ENCODE results near the gene SCN4A. TPM values are rescaled to one million over a fixed set of nuclear protein-coding genes. Genes with fewer than 3 reads are reported as not detected.
A peak's percentile ranks its signal among the peaks of the same experiment; 100 is the strongest.
"Not testable (repeated sequence)": the region's sequence is repeated elsewhere in the genome, so short reads cannot be mapped to it uniquely, and the experiment has no call there.

The SCN4A gene
- under 0.01 and 0.90 TPM in 2 replicates for total RNA-seq

DNA sequence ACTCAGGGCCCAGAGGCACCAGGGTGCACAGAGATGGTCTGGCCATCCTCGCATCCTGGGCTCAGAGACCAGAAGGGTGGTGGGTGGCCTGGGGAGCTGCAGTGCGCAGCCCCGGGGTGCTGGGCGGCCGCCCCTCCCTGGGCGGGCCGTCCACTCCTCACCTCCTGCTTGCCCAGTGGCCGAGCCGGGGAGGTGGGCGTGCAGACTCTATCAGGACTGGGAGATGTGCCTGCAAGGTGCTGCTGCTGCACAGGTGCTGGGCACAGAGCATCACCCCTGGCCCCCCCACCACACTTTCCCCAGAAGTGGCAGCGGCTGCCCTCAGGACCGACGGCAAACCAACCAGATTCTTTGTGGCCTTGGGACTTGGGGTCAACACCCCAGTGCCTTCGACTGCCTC is at the start of gene SCN4A:
Gene SCN4A, minus strand, starts transcription at position 123 of the 400 bp plus-strand sequence. Its CDS starts 77 bp downstream, at position 46.
- no peaks in the 10 kb centered on the region for H3K36me3 ChIP-seq (ENCODE audit: control insufficient read depth, insufficient read depth, low read length)
- DNase-seq (ENCODE audit: low read depth) (no peak), FAIRE-seq (no peak)
- no peaks in the 10 kb centered on the region for H3K27me3 ChIP-seq (ENCODE audit: control insufficient read depth, insufficient read depth, low read length)
- H3K4me3 ChIP-seq (ENCODE audit: low read depth, low read length) = no peak within 1 kb of the TSS
- TF ChIP-seq, protein P1, sequence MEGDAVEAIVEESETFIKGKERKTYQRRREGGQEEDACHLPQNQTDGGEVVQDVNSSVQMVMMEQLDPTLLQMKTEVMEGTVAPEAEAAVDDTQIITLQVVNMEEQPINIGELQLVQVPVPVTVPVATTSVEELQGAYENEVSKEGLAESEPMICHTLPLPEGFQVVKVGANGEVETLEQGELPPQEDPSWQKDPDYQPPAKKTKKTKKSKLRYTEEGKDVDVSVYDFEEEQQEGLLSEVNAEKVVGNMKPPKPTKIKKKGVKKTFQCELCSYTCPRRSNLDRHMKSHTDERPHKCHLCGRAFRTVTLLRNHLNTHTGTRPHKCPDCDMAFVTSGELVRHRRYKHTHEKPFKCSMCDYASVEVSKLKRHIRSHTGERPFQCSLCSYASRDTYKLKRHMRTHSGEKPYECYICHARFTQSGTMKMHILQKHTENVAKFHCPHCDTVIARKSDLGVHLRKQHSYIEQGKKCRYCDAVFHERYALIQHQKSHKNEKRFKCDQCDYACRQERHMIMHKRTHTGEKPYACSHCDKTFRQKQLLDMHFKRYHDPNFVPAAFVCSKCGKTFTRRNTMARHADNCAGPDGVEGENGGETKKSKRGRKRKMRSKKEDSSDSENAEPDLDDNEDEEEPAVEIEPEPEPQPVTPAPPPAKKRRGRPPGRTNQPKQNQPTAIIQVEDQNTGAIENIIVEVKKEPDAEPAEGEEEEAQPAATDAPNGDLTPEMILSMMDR (IDR thresholded peaks at IDR 0.05; ENCODE audit: insufficient read depth, low read length, severe bottlenecking) = no peak

DNA sequence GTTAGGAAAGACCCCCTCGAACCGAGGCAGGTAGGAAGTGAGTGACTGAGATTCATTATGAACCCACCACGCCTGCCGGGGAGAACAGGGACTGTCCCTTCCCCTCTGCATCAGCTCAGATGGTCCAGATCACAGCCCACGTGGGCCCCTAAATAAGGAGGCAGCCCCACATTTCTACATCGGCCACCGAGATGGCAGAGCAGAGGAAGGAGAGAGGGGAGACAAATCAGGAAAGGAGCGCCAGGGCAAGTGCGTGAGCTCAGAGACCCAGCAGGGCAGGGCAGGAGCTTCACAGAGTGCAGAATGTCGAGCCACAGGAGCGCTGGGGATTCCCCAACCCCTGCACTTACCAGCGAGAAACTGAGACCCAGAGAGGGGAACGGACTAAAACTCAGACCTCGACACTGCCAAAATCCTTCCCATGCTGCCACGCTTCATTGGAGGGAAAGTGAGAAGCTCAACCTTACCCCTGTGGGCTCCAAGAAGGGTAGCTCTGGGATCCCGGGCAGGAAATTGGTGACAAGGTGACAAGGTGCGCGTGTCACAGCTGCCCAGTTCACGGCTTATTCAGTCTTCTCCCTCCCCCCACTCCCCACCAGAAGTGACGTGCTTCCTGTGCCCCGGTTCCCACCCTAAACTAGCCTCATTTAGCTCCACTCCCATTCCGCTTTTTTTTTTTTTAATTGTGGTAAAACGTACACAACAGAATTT is 47.5 kb upstream of the SCN4A start, which contains the start of gene ICAM2:
Gene ICAM2, minus strand, starts transcription at position 578 of the 711 bp plus-strand sequence. CDS start 13,942 bp downstream, outside the sequence.
- DNase-seq (ENCODE audit: low read depth) (no peak), FAIRE-seq (no peak)
- Histone ChIP-seq H3K36me3 (ENCODE audit: control insufficient read depth, insufficient read depth, low read length) (no peaks in the 10 kb centered on the region), H3K4me3 (ENCODE audit: low read depth, low read length) (peak within 1 kb of the TSS; percentile 19), H3K27me3 (ENCODE audit: control insufficient read depth, insufficient read depth, low read length) (no peaks in the 10 kb centered on the region)
- TF ChIP-seq, protein P1 (IDR thresholded peaks at IDR 0.05; ENCODE audit: insufficient read depth, low read length, severe bottlenecking) = no peak

DNA sequence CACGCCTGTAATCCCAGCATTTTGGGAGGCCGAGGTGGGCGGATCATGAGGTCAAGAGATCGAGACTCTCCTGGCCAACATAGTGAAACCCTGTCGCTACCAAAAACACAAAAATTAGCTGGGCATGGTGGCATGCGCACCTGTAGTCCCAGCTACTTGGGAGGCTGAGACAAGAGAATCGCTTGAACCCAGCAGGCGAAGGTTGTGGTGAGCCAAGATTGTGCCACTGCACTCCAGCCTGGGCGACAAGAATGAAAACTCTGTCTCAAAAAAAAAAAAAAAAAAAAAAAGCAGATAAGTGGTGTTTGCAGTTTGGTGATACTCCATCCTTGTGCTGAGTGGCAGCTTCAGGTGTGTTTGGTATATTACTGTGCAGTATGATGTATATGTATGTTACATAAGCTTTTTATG is 46.8 kb upstream of the SCN4A start:
- not testable (repeated sequence) for H3K36me3 ChIP-seq (ENCODE audit: control insufficient read depth, insufficient read depth, low read length)

DNA sequence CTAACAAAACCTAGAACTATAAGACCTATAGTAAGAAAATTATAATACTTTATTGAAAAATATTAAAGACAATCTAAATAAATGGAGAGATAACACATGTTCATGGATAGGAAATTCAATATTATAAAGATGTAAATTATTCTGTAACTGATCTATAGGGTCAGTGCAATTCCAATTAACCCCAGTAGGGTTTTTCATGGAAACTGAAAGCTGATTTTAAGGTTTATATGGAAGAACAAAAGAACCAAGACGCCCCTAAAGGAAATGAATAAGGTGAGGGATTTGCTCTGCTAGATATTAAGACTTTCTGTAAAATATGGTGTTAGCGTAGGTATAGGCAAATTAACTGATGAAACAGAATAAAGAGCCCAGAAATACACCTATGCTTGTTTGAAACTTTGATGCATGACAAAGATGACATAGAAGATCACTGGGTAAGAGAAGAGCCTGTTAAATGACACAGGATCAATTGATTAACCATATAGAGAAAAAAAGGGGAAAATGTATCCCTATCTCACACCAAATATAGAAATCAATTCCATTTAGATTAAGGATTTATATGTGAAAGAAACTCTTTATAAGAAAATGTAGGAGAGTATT is 44.8 kb upstream of the SCN4A start:
- no peak for DNase-seq (ENCODE audit: low read depth)
- TF ChIP-seq, protein P1 (IDR thresholded peaks at IDR 0.05; ENCODE audit: insufficient read depth, low read length, severe bottlenecking) = no peak
- Histone ChIP-seq H3K4me3 (ENCODE audit: low read depth, low read length) (no peak overlapping the region), H3K36me3 (ENCODE audit: control insufficient read depth, insufficient read depth, low read length) (no peaks in the 10 kb centered on the region), H3K27me3 (ENCODE audit: control insufficient read depth, insufficient read depth, low read length) (no peaks in the 10 kb centered on the region)
- FAIRE-seq = no peak

More for the DNA sequence above, 46.8 kb upstream of the SCN4A start:
- DNase-seq (ENCODE audit: low read depth); FAIRE-seq; H3K27me3 ChIP-seq (ENCODE audit: control insufficient read depth, insufficient read depth, low read length); H3K4me3 ChIP-seq (ENCODE audit: low read depth, low read length): not testable (repeated sequence)

DNA sequence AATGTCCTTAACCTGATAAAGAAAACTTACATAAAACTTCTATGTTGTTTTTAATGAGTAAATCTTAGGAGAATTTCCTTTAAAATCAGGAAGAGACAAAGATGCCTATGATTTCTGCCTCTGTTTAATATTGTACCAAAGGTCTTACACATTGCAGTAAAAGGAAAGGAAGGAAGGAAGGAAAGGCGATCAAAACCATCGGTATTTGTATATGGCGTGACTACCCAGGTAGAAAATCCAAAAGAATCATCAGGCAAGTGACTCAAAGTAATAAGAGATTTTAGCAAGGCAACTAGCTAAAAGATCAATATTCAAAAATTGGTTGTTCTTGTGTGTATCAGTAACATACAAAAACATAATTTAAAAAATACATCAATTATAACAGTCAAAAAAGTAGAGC is 44.3 kb upstream of the SCN4A start:
- H3K4me3 ChIP-seq (ENCODE audit: low read depth, low read length) = no peak overlapping the region
- no peak for FAIRE-seq

DNA sequence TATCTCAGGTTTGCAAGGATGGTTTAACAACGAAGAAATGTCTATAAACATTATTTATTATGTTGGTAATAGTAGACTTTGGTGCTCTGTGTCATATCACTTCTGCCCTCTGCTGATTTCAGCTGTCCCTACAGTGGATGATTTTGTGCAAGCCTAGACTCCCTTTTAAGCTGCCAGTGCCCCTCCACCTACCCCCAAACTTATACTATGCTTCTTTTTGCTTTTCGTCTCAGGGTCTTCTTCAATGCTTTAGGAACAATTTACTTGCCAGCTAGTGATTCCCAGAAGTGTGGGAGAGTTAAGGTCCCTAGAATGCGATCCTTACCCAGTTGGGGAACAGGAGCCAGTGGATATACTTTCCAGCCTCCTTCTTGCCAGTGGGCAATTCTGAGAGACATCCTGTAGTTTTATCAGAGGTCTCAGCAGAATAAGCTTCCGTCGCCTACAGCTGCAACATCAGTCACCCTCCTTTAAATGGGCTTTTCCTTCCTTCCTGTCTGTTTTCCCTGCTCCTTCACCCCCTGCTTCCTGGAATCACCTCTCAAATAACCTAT is 43.6 kb upstream of the SCN4A start:
- FAIRE-seq = no peak
- DNase-seq (ENCODE audit: low read depth) = no peak

More for the DNA sequence above, 44.3 kb upstream of the SCN4A start:
- H3K36me3 ChIP-seq (ENCODE audit: control insufficient read depth, insufficient read depth, low read length) = no peaks in the 10 kb centered on the region
- no peaks in the 10 kb centered on the region for H3K27me3 ChIP-seq (ENCODE audit: control insufficient read depth, insufficient read depth, low read length)
- TF ChIP-seq, protein P1 (IDR thresholded peaks at IDR 0.05; ENCODE audit: insufficient read depth, low read length, severe bottlenecking) = no peak
- no peak for DNase-seq (ENCODE audit: low read depth)

More for the DNA sequence above, 43.6 kb upstream of the SCN4A start:
- no peaks in the 10 kb centered on the region for H3K27me3 ChIP-seq (ENCODE audit: control insufficient read depth, insufficient read depth, low read length)
- H3K4me3 ChIP-seq (ENCODE audit: low read depth, low read length) = no peak overlapping the region
- H3K36me3 ChIP-seq (ENCODE audit: control insufficient read depth, insufficient read depth, low read length) = no peaks in the 10 kb centered on the region
- TF ChIP-seq, protein P1 (IDR thresholded peaks at IDR 0.05; ENCODE audit: insufficient read depth, low read length, severe bottlenecking) = no peak

Data from bronchial epithelial cell (primary cell).